Measurements from ENCODE around the gene KRTAP19-2. TPM values are rescaled to one million over a fixed set of nuclear protein-coding genes. Genes with fewer than 3 reads are reported as not detected.

The KRTAP19-2 gene
- total and polyA plus RNA-seq, 4 donors = not detected

Small RNA genes lying within 50 kb of the gene (small RNA-seq; reads per million reads assigned to genes)
- gene AP000567.1 (ENCODE audit: low replicate concordance) (not detected), gene KRTAP19-10P (ENCODE audit: low replicate concordance) (not detected), gene KRTAP19-11P (ENCODE audit: low replicate concordance) (not detected), gene KRTAP19-9P (ENCODE audit: low replicate concordance) (not detected)

Other genes with a start within 250 kb of the KRTAP19-2 start
- gene KRTAP24-1, start 204.5 kb downstream of the KRTAP19-2 start, total RNA-seq = not detected
- gene KRTAP24-1, start 204.5 kb downstream of the KRTAP19-2 start, polyA plus RNA-seq (ENCODE audit: insufficient read length in 2 of 2) = not detected
- not detected for gene KRTAP25-1, start 197.9 kb downstream of the KRTAP19-2 start, total RNA-seq
- not detected for gene KRTAP25-1, start 197.9 kb downstream of the KRTAP19-2 start, polyA plus RNA-seq (ENCODE audit: insufficient read length in 2 of 2)
- gene KRTAP26-1, start 167.1 kb downstream of the KRTAP19-2 start, total RNA-seq = not detected
- gene KRTAP26-1, start 167.1 kb downstream of the KRTAP19-2 start, polyA plus RNA-seq (ENCODE audit: insufficient read length in 2 of 2) = not detected
- gene KRTAP27-1, start 149.7 kb downstream of the KRTAP19-2 start, total RNA-seq = not detected
- not detected for gene KRTAP27-1, start 149.7 kb downstream of the KRTAP19-2 start, polyA plus RNA-seq (ENCODE audit: insufficient read length in 2 of 2)
- gene KRTAP23-1, start 138.8 kb downstream of the KRTAP19-2 start, total RNA-seq = not detected
- not detected for gene KRTAP23-1, start 138.8 kb downstream of the KRTAP19-2 start, polyA plus RNA-seq (ENCODE audit: insufficient read length in 2 of 2)
- gene KRTAP13-2, start 115.2 kb downstream of the KRTAP19-2 start, total RNA-seq = not detected
- gene KRTAP13-2, start 115.2 kb downstream of the KRTAP19-2 start, polyA plus RNA-seq (ENCODE audit: insufficient read length in 2 of 2) = not detected
- not detected for gene KRTAP13-1, start 91.4 kb downstream of the KRTAP19-2 start, total RNA-seq
- gene KRTAP13-1, start 91.4 kb downstream of the KRTAP19-2 start, polyA plus RNA-seq (ENCODE audit: insufficient read length in 2 of 2) = not detected
- gene KRTAP13-3, start 61.5 kb downstream of the KRTAP19-2 start, total RNA-seq = not detected
- gene KRTAP13-3, start 61.5 kb downstream of the KRTAP19-2 start, polyA plus RNA-seq (ENCODE audit: insufficient read length in 2 of 2) = not detected
- not detected for gene KRTAP13-4, start 57.2 kb downstream of the KRTAP19-2 start, total RNA-seq
- not detected for gene KRTAP13-4, start 57.2 kb downstream of the KRTAP19-2 start, polyA plus RNA-seq (ENCODE audit: insufficient read length in 2 of 2)
- gene KRTAP15-1, start 47.2 kb downstream of the KRTAP19-2 start, total RNA-seq = not detected
- not detected for gene KRTAP15-1, start 47.2 kb downstream of the KRTAP19-2 start, polyA plus RNA-seq (ENCODE audit: insufficient read length in 2 of 2)
- gene KRTAP19-1, start 7.1 kb downstream of the KRTAP19-2 start, total RNA-seq = not detected
- not detected for gene KRTAP19-1, start 7.1 kb downstream of the KRTAP19-2 start, polyA plus RNA-seq (ENCODE audit: insufficient read length in 2 of 2)
- not detected for gene KRTAP19-3, start 4.6 kb upstream of the KRTAP19-2 start, total RNA-seq
- not detected for gene KRTAP19-3, start 4.6 kb upstream of the KRTAP19-2 start, polyA plus RNA-seq (ENCODE audit: insufficient read length in 2 of 2)
- not detected for gene KRTAP19-4, start 9.7 kb upstream of the KRTAP19-2 start, total RNA-seq
- gene KRTAP19-4, start 9.7 kb upstream of the KRTAP19-2 start, polyA plus RNA-seq (ENCODE audit: insufficient read length in 2 of 2) = not detected
- not detected for gene KRTAP19-5, start 14.7 kb upstream of the KRTAP19-2 start, total RNA-seq
- gene KRTAP19-5, start 14.7 kb upstream of the KRTAP19-2 start, polyA plus RNA-seq (ENCODE audit: insufficient read length in 2 of 2) = not detected
- gene KRTAP19-6, start 54.4 kb upstream of the KRTAP19-2 start, total RNA-seq = not detected
- gene KRTAP19-6, start 54.4 kb upstream of the KRTAP19-2 start, polyA plus RNA-seq (ENCODE audit: insufficient read length in 2 of 2) = not detected
- not detected for gene KRTAP19-7, start 73.9 kb upstream of the KRTAP19-2 start, total RNA-seq
- not detected for gene KRTAP19-7, start 73.9 kb upstream of the KRTAP19-2 start, polyA plus RNA-seq (ENCODE audit: insufficient read length in 2 of 2)
- not detected for gene KRTAP22-2, start 103.0 kb upstream of the KRTAP19-2 start, total RNA-seq
- gene KRTAP22-2, start 103.0 kb upstream of the KRTAP19-2 start, polyA plus RNA-seq (ENCODE audit: insufficient read length in 2 of 2) = not detected
- gene KRTAP6-3, start 105.0 kb upstream of the KRTAP19-2 start, total RNA-seq = not detected
- gene KRTAP6-3, start 105.0 kb upstream of the KRTAP19-2 start, polyA plus RNA-seq (ENCODE audit: insufficient read length in 2 of 2) = not detected
- gene KRTAP6-2, start 111.5 kb upstream of the KRTAP19-2 start, total RNA-seq = not detected
- not detected for gene KRTAP6-2, start 111.5 kb upstream of the KRTAP19-2 start, polyA plus RNA-seq (ENCODE audit: insufficient read length in 2 of 2)
- not detected for gene KRTAP22-1, start 113.7 kb upstream of the KRTAP19-2 start, total RNA-seq
- not detected for gene KRTAP22-1, start 113.7 kb upstream of the KRTAP19-2 start, polyA plus RNA-seq (ENCODE audit: insufficient read length in 2 of 2)
- gene KRTAP6-1, start 126.5 kb upstream of the KRTAP19-2 start, total RNA-seq = not detected
- not detected for gene KRTAP6-1, start 126.5 kb upstream of the KRTAP19-2 start, polyA plus RNA-seq (ENCODE audit: insufficient read length in 2 of 2)
- gene KRTAP20-1, start 129.0 kb upstream of the KRTAP19-2 start, total RNA-seq = not detected
- gene KRTAP20-1, start 129.0 kb upstream of the KRTAP19-2 start, polyA plus RNA-seq (ENCODE audit: insufficient read length in 2 of 2) = not detected
- gene KRTAP20-4, start 133.2 kb upstream of the KRTAP19-2 start, total RNA-seq = not detected
- gene KRTAP20-4, start 133.2 kb upstream of the KRTAP19-2 start, polyA plus RNA-seq (ENCODE audit: insufficient read length in 2 of 2) = not detected
- gene KRTAP20-2, start 147.8 kb upstream of the KRTAP19-2 start, total RNA-seq = not detected
- not detected for gene KRTAP20-2, start 147.8 kb upstream of the KRTAP19-2 start, polyA plus RNA-seq (ENCODE audit: insufficient read length in 2 of 2)
- gene KRTAP20-3, start 155.4 kb upstream of the KRTAP19-2 start, total RNA-seq = not detected
- not detected for gene KRTAP20-3, start 155.4 kb upstream of the KRTAP19-2 start, polyA plus RNA-seq (ENCODE audit: insufficient read length in 2 of 2)
- gene KRTAP21-3, start 231.3 kb upstream of the KRTAP19-2 start, total RNA-seq = not detected
- gene KRTAP21-3, start 231.3 kb upstream of the KRTAP19-2 start, polyA plus RNA-seq (ENCODE audit: insufficient read length in 2 of 2) = not detected

All from spinal cord (tissue), 4 donors.